ENCODE results near the gene CUX1.

GRCh38 chr7:101841328-101841727 is 23.9 kb downstream of the CUX1 start:
- TF ChIP-seq POLR2A (IDR thresholded peaks at IDR 0.05): no peak
- TF ChIP-seq CTCF (IDR thresholded peaks at IDR 0.05): no peak
